ENCODE results near the gene PTPRK.

DNA sequence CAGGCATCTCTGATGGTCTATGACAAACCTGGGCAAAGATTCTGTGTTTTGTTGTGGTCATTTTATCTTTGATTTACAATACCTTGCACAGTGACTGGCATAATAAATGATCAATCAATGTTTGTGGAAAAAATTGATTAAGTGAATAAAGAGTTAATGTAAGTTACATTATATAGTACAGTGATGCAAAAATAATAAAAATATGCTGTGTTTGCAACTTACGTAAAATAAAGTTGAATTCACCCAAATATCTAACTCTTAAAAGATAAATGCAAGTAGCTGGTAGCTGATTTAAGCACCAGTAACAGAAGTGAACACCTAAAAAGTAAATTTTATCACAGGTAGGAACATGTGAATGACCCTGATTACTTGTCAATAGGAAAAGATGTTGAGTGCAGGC lies 443.6 kb downstream of the PTPRK start:
- TF ChIP-seq, protein P1, sequence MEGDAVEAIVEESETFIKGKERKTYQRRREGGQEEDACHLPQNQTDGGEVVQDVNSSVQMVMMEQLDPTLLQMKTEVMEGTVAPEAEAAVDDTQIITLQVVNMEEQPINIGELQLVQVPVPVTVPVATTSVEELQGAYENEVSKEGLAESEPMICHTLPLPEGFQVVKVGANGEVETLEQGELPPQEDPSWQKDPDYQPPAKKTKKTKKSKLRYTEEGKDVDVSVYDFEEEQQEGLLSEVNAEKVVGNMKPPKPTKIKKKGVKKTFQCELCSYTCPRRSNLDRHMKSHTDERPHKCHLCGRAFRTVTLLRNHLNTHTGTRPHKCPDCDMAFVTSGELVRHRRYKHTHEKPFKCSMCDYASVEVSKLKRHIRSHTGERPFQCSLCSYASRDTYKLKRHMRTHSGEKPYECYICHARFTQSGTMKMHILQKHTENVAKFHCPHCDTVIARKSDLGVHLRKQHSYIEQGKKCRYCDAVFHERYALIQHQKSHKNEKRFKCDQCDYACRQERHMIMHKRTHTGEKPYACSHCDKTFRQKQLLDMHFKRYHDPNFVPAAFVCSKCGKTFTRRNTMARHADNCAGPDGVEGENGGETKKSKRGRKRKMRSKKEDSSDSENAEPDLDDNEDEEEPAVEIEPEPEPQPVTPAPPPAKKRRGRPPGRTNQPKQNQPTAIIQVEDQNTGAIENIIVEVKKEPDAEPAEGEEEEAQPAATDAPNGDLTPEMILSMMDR (conservative IDR thresholded peaks at IDR 0.05; ENCODE audit: low read depth, low read length), result no peak
- no peak for TF ChIP-seq EZH2phosphoT487 (IDR thresholded peaks at IDR 0.05; ENCODE audit: borderline replicate concordance, low read length)

All from PC-3 (cell line).